Measurements from ENCODE around the gene LMBRD1. TPM values are rescaled to one million over a fixed set of nuclear protein-coding genes. Genes with fewer than 3 reads are reported as not detected.

Gene LMBRD1
- total and polyA plus RNA-seq, 2 donors = 36.4 to 50.1 TPM

GRCh38 chr6:69735027-69735426, 61.8 kb downstream of the LMBRD1 start:
- Histone ChIP-seq H3K36me3 (ENCODE audit: control insufficient read depth in 2 of 2, insufficient read depth in 2 of 2, low read length in 1 of 2) (peaks cover 3 to 5% of the 10 kb centered on the region in 2 donors), H3K9me3 (ENCODE audit: control insufficient read depth in 2 of 2, insufficient read depth in 1 of 2, low read length in 1 of 2) (no peaks in the 10 kb centered on the region), H3K4me1 (ENCODE audit: control insufficient read depth in 2 of 2, insufficient read depth in 2 of 2, low read length in 2 of 2) (no peaks in the 10 kb centered on the region), H3K27ac (ENCODE audit: low read depth in 1 of 2, low read length in 1 of 2) (no peak overlapping the region), H3K4me3 (ENCODE audit: low read length in 2 of 2) (no peak overlapping the region), H3K27me3 (ENCODE audit: control insufficient read depth in 2 of 2, insufficient read depth in 1 of 2, low read length in 1 of 2) (no peaks in the 10 kb centered on the region)
- no peak for DNase-seq (ENCODE audit: low read depth in 6 of 9, low spot score in 9 of 9)
- WGBS = 94% methylated on average over 4 of the region's 4 CpGs

DNA sequence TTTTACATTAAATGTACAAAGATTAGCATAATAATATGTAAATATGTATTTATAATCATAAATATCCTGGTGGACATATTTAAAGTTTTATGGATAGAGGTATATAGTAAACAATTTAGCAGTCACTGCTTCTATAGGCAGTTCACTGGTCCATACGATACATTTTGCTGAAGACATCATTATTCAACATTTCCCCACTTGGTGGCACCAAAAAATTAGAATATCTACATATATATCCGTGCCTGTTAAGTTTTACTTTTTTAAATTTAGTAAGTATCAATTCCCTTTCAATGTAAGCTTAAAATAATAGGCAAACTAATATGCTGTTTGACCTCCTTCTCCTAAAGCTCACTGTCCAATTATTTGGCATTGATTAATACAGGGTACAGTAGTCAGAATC, 64.2 kb downstream of the LMBRD1 start:
- H3K36me3 ChIP-seq (ENCODE audit: control insufficient read depth in 2 of 2, insufficient read depth in 2 of 2, low read length in 1 of 2) = peaks cover 0 to 3% of the 10 kb centered on the region in 2 donors
- 64% methylated on average over 2 of the region's 2 CpGs for WGBS
- H3K27ac ChIP-seq (ENCODE audit: low read depth in 1 of 2, low read length in 1 of 2) = no peak overlapping the region
- H3K4me1 ChIP-seq (ENCODE audit: control insufficient read depth in 2 of 2, insufficient read depth in 2 of 2, low read length in 2 of 2) = no peaks in the 10 kb centered on the region
- DNase-seq (ENCODE audit: low read depth in 6 of 9, low spot score in 9 of 9) = peak in 2 of 9 donors; percentile 6 to 30
- H3K27me3 ChIP-seq (ENCODE audit: control insufficient read depth in 2 of 2, insufficient read depth in 1 of 2, low read length in 1 of 2) = no peaks in the 10 kb centered on the region
- no peak overlapping the region for H3K4me3 ChIP-seq (ENCODE audit: low read length in 2 of 2)
- H3K9me3 ChIP-seq (ENCODE audit: control insufficient read depth in 2 of 2, insufficient read depth in 1 of 2, low read length in 1 of 2) = no peaks in the 10 kb centered on the region

DNA sequence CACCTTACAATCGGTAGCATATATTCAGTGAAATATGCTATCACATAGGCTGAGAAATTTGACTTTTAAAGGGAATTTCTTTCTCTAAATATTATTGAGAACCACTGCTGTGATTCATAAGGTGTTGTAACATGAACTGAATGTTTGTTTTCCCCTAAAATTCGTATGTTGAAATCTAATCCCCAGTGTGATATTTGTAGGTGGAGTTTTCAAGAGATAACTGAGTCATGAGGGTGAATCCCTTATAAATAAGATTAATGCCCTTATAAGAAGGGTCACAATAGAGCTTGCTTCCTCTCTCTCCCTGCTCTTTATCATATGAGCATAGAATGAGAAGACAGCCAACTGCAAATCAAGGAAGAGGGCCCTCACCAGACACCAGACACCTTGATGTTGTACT, 64.8 kb downstream of the LMBRD1 start:
- DNase-seq (ENCODE audit: low read depth in 6 of 9, low spot score in 9 of 9) = no peak
- H3K4me3 ChIP-seq (ENCODE audit: low read length in 2 of 2) = no peak overlapping the region
- H3K9me3 ChIP-seq (ENCODE audit: control insufficient read depth in 2 of 2, insufficient read depth in 1 of 2, low read length in 1 of 2) = no peaks in the 10 kb centered on the region
- no peaks in the 10 kb centered on the region for H3K27me3 ChIP-seq (ENCODE audit: control insufficient read depth in 2 of 2, insufficient read depth in 1 of 2, low read length in 1 of 2)
- H3K4me1 ChIP-seq (ENCODE audit: control insufficient read depth in 2 of 2, insufficient read depth in 2 of 2, low read length in 2 of 2) = no peaks in the 10 kb centered on the region
- H3K36me3 ChIP-seq (ENCODE audit: control insufficient read depth in 2 of 2, insufficient read depth in 2 of 2, low read length in 1 of 2) = peaks cover 0 to 3% of the 10 kb centered on the region in 2 donors
- 95% methylated on average over 2 of the region's 2 CpGs for WGBS
- no peak overlapping the region for H3K27ac ChIP-seq (ENCODE audit: low read depth in 1 of 2, low read length in 1 of 2)

DNA sequence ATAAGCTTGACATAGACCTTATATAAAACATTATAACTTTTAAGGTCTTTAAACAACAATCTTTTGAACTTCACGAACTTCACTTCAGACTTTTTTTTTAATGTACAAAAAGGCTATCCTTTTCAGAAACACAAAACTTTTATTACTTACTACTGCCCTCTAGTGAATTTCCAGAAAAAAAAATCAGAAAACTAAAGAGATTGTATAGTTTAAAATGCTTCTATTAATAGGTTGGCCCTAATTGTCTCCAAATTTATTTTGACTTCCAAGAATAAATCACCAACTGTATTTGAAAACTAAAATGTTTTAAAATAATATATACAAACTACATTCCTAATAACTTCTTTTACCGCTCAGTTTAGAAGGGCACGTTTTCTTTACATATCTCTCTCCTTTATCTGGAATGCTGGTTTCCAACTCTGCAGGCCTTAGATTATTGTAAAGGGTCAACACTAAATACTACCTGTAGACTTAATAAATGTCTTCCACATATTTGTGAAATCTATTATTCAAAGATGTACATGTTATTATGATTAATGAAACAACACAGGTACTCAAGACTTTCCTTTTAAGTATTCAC, 66.8 kb downstream of the LMBRD1 start:
- Histone ChIP-seq H3K4me3 (ENCODE audit: low read length in 2 of 2) (no peak overlapping the region), H3K36me3 (ENCODE audit: control insufficient read depth in 2 of 2, insufficient read depth in 2 of 2, low read length in 1 of 2) (peaks cover 0 to under 1% of the 10 kb centered on the region in 2 donors), H3K27ac (ENCODE audit: low read depth in 1 of 2, low read length in 1 of 2) (no peak overlapping the region), H3K27me3 (ENCODE audit: control insufficient read depth in 2 of 2, insufficient read depth in 1 of 2, low read length in 1 of 2) (no peaks in the 10 kb centered on the region), H3K4me1 (ENCODE audit: control insufficient read depth in 2 of 2, insufficient read depth in 2 of 2, low read length in 2 of 2) (no peaks in the 10 kb centered on the region), H3K9me3 (ENCODE audit: control insufficient read depth in 2 of 2, insufficient read depth in 1 of 2, low read length in 1 of 2) (no peaks in the 10 kb centered on the region)
- DNase-seq (ENCODE audit: low read depth in 6 of 9, low spot score in 9 of 9) = no peak
- 88% methylated on average over 3 of the region's 3 CpGs for WGBS

GRCh38 chr6:69722683-69723082, 74.1 kb downstream of the LMBRD1 start:
- DNase-seq (ENCODE audit: low read depth in 6 of 9, low spot score in 9 of 9) = no peak
- 97% methylated on average over 3 of the region's 3 CpGs for WGBS
- H3K27ac ChIP-seq (ENCODE audit: low read depth in 1 of 2, low read length in 1 of 2) = no peak overlapping the region
- H3K27me3 ChIP-seq (ENCODE audit: control insufficient read depth in 2 of 2, insufficient read depth in 1 of 2, low read length in 1 of 2) = no peaks in the 10 kb centered on the region
- H3K4me1 ChIP-seq (ENCODE audit: control insufficient read depth in 2 of 2, insufficient read depth in 2 of 2, low read length in 2 of 2) = no peaks in the 10 kb centered on the region
- H3K9me3 ChIP-seq (ENCODE audit: control insufficient read depth in 2 of 2, insufficient read depth in 1 of 2, low read length in 1 of 2) = no peaks in the 10 kb centered on the region
- peaks cover 10 to 11% of the 10 kb centered on the region in 2 donors for H3K36me3 ChIP-seq (ENCODE audit: control insufficient read depth in 2 of 2, insufficient read depth in 2 of 2, low read length in 1 of 2)
- H3K4me3 ChIP-seq (ENCODE audit: low read length in 2 of 2) = no peak overlapping the region

GRCh38 chr6:69719602-69720193, 77.1 kb downstream of the LMBRD1 start:
- Histone ChIP-seq H3K36me3 (ENCODE audit: control insufficient read depth in 2 of 2, insufficient read depth in 2 of 2, low read length in 1 of 2) (peaks cover 10 to 21% of the 10 kb centered on the region in 2 donors), H3K27me3 (ENCODE audit: control insufficient read depth in 2 of 2, insufficient read depth in 1 of 2, low read length in 1 of 2) (no peaks in the 10 kb centered on the region), H3K4me3 (ENCODE audit: low read length in 2 of 2) (no peak overlapping the region), H3K9me3 (ENCODE audit: control insufficient read depth in 2 of 2, insufficient read depth in 1 of 2, low read length in 1 of 2) (no peaks in the 10 kb centered on the region), H3K27ac (ENCODE audit: low read depth in 1 of 2, low read length in 1 of 2) (no peak overlapping the region), H3K4me1 (ENCODE audit: control insufficient read depth in 2 of 2, insufficient read depth in 2 of 2, low read length in 2 of 2) (no peaks in the 10 kb centered on the region)
- DNase-seq (ENCODE audit: low read depth in 6 of 9, low spot score in 9 of 9) = peak in 2 of 9 donors; percentile 2 to 4
- 67% methylated on average over 2 of the region's 2 CpGs for WGBS

GRCh38 chr6:69706724-69707123, 90.1 kb downstream of the LMBRD1 start:
- no peaks in the 10 kb centered on the region for H3K27me3 ChIP-seq (ENCODE audit: control insufficient read depth in 2 of 2, insufficient read depth in 1 of 2, low read length in 1 of 2)
- 98% methylated on average over 1 of the region's 1 CpG for WGBS
- H3K9me3 ChIP-seq (ENCODE audit: control insufficient read depth in 2 of 2, insufficient read depth in 1 of 2, low read length in 1 of 2) = no peaks in the 10 kb centered on the region
- peaks cover 4 to 10% of the 10 kb centered on the region in 2 donors for H3K36me3 ChIP-seq (ENCODE audit: control insufficient read depth in 2 of 2, insufficient read depth in 2 of 2, low read length in 1 of 2)
- no peak for DNase-seq (ENCODE audit: low read depth in 6 of 9, low spot score in 9 of 9)
- H3K4me1 ChIP-seq (ENCODE audit: control insufficient read depth in 2 of 2, insufficient read depth in 2 of 2, low read length in 2 of 2) = no peaks in the 10 kb centered on the region
- no peak overlapping the region for H3K4me3 ChIP-seq (ENCODE audit: low read length in 2 of 2)
- no peak overlapping the region for H3K27ac ChIP-seq (ENCODE audit: low read depth in 1 of 2, low read length in 1 of 2)

GRCh38 chr6:69705954-69706353, 90.9 kb downstream of the LMBRD1 start:
- no peak for DNase-seq (ENCODE audit: low read depth in 6 of 9, low spot score in 9 of 9)
- WGBS = 97% methylated on average over 4 of the region's 4 CpGs
- no peaks in the 10 kb centered on the region for H3K27me3 ChIP-seq (ENCODE audit: control insufficient read depth in 2 of 2, insufficient read depth in 1 of 2, low read length in 1 of 2)

GRCh38 chr6:69704916-69705315, 91.9 kb downstream of the LMBRD1 start:
- WGBS = 95% methylated on average over 1 of the region's 1 CpG
- Histone ChIP-seq H3K4me3 (ENCODE audit: low read length in 2 of 2) (no peak overlapping the region), H3K27ac (ENCODE audit: low read depth in 1 of 2, low read length in 1 of 2) (no peak overlapping the region), H3K9me3 (ENCODE audit: control insufficient read depth in 2 of 2, insufficient read depth in 1 of 2, low read length in 1 of 2) (no peaks in the 10 kb centered on the region), H3K36me3 (ENCODE audit: control insufficient read depth in 2 of 2, insufficient read depth in 2 of 2, low read length in 1 of 2) (peaks cover 4 to 13% of the 10 kb centered on the region in 2 donors), H3K27me3 (ENCODE audit: control insufficient read depth in 2 of 2, insufficient read depth in 1 of 2, low read length in 1 of 2) (no peaks in the 10 kb centered on the region), H3K4me1 (ENCODE audit: control insufficient read depth in 2 of 2, insufficient read depth in 2 of 2, low read length in 2 of 2) (no peaks in the 10 kb centered on the region)
- no peak for DNase-seq (ENCODE audit: low read depth in 6 of 9, low spot score in 9 of 9)

More at GRCh38 chr6:69705954-69706353, 90.9 kb downstream of the LMBRD1 start:
- Histone ChIP-seq H3K9me3 (ENCODE audit: control insufficient read depth in 2 of 2, insufficient read depth in 1 of 2, low read length in 1 of 2) (no peaks in the 10 kb centered on the region), H3K27ac (ENCODE audit: low read depth in 1 of 2, low read length in 1 of 2) (no peak overlapping the region), H3K4me1 (ENCODE audit: control insufficient read depth in 2 of 2, insufficient read depth in 2 of 2, low read length in 2 of 2) (no peaks in the 10 kb centered on the region), H3K4me3 (ENCODE audit: low read length in 2 of 2) (no peak overlapping the region), H3K36me3 (ENCODE audit: control insufficient read depth in 2 of 2, insufficient read depth in 2 of 2, low read length in 1 of 2) (peaks cover 4 to 9% of the 10 kb centered on the region in 2 donors)

Measured in thymus (tissue), 11 donors.